Measurements from ENCODE around the gene PLCXD1. TPM values are rescaled to one million over a fixed set of nuclear protein-coding genes. Genes with fewer than 3 reads are reported as not detected.
"Not testable (repeated sequence)": the region's sequence is repeated elsewhere in the genome, so short reads cannot be mapped to it uniquely, and the experiment has no call there.

Gene PLCXD1
- total RNA-seq, 1 donor from 2014 or later: 25.9 TPM

- H2AFZ ChIP-seq (ENCODE audit: low read depth, low read length): no peak overlapping the region
- H3K4me3 Mint-ChIP-seq (ENCODE audit: unreplicated experiment): no peak overlapping the region
- H4K20me1 ChIP-seq (ENCODE audit: insufficient read depth, low read length): no peaks in the 10 kb centered on the region
- no peak overlapping the region for H3K9ac ChIP-seq (ENCODE audit: low read length)
- H3K27ac Mint-ChIP-seq (ENCODE audit: unreplicated experiment): no peak overlapping the region
- no peak overlapping the region for H3K4me3 ChIP-seq (ENCODE audit: insufficient read depth, low read depth, low read length)
- no peaks in the 10 kb centered on the region for H3K4me1 ChIP-seq (ENCODE audit: insufficient read depth, low read length)
- FAIRE-seq: no peak
- no peaks in the 10 kb centered on the region for H3K79me2 ChIP-seq (ENCODE audit: insufficient read depth, low read length)
- no peaks in the 10 kb centered on the region for H3K36me3 ChIP-seq (ENCODE audit: insufficient read depth, low read length)
- H3K9me3 ChIP-seq (ENCODE audit: insufficient read depth, low read depth, low read length): peaks cover 4% of the 10 kb centered on the region
- H3K27me3 ChIP-seq (ENCODE audit: insufficient read depth, low read length): no peaks in the 10 kb centered on the region
- H3K9me3 Mint-ChIP-seq (ENCODE audit: unreplicated experiment): peaks cover 14% of the 10 kb centered on the region
- TF ChIP-seq CTCF (IDR thresholded peaks at IDR 0.05; ENCODE audit: insufficient read depth, low read depth, low read length) (no peak), EZH2 (IDR thresholded peaks at IDR 0.05; ENCODE audit: insufficient read depth, low read length) (no peak)
- no peak overlapping the region for H3K4me2 ChIP-seq (ENCODE audit: low read length)
- H3K4me1 Mint-ChIP-seq (ENCODE audit: low read depth, unreplicated experiment): no peaks in the 10 kb centered on the region
- no peak for DNase-seq (ENCODE audit: low read depth)
- H3K36me3 Mint-ChIP-seq (ENCODE audit: low read depth, unreplicated experiment): no peaks in the 10 kb centered on the region
- peaks cover 3% of the 10 kb centered on the region for H3K27me3 Mint-ChIP-seq (ENCODE audit: low read depth, unreplicated experiment)
- no peak overlapping the region for H3K27ac ChIP-seq (ENCODE audit: low read depth, low read length)
Measured at GRCh38 chrX:255923-256331, 25.3 kb upstream of the PLCXD1 start.

GRCh38 chrX:257054-257453 lies 24.1 kb upstream of the PLCXD1 start:
- H3K27ac Mint-ChIP-seq (ENCODE audit: unreplicated experiment); FAIRE-seq; H3K27me3 Mint-ChIP-seq (ENCODE audit: low read depth, unreplicated experiment); H3K4me1 Mint-ChIP-seq (ENCODE audit: low read depth, unreplicated experiment); H3K4me3 Mint-ChIP-seq (ENCODE audit: unreplicated experiment); H3K27ac ChIP-seq (ENCODE audit: low read depth, low read length); H4K20me1 ChIP-seq (ENCODE audit: insufficient read depth, low read length); H3K4me1 ChIP-seq (ENCODE audit: insufficient read depth, low read length); H3K4me3 ChIP-seq (ENCODE audit: insufficient read depth, low read depth, low read length); DNase-seq (ENCODE audit: low read depth); H3K36me3 Mint-ChIP-seq (ENCODE audit: low read depth, unreplicated experiment); H2AFZ ChIP-seq (ENCODE audit: low read depth, low read length); H3K4me2 ChIP-seq (ENCODE audit: low read length); H3K36me3 ChIP-seq (ENCODE audit: insufficient read depth, low read length); H3K27me3 ChIP-seq (ENCODE audit: insufficient read depth, low read length); H3K79me2 ChIP-seq (ENCODE audit: insufficient read depth, low read length); H3K9me3 ChIP-seq (ENCODE audit: insufficient read depth, low read depth, low read length); H3K9ac ChIP-seq (ENCODE audit: low read length): not testable (repeated sequence)
- H3K9me3 Mint-ChIP-seq (ENCODE audit: unreplicated experiment): peaks cover 10% of the 10 kb centered on the region

GRCh38 chrX:257681-258289 lies 23.4 kb upstream of the PLCXD1 start:
- Histone ChIP-seq H3K4me2 (ENCODE audit: low read length) (no peak overlapping the region), H3K27me3 (ENCODE audit: insufficient read depth, low read length) (no peaks in the 10 kb centered on the region), H3K79me2 (ENCODE audit: insufficient read depth, low read length) (no peaks in the 10 kb centered on the region), H3K4me3 (ENCODE audit: insufficient read depth, low read depth, low read length) (no peak overlapping the region), H3K9me3 (ENCODE audit: insufficient read depth, low read depth, low read length) (peaks cover 2% of the 10 kb centered on the region), H4K20me1 (ENCODE audit: insufficient read depth, low read length) (no peaks in the 10 kb centered on the region), H3K4me1 (ENCODE audit: insufficient read depth, low read length) (peaks cover 3% of the 10 kb centered on the region), H3K9ac (ENCODE audit: low read length) (no peak overlapping the region), H3K36me3 (ENCODE audit: insufficient read depth, low read length) (no peaks in the 10 kb centered on the region), H3K27ac (ENCODE audit: low read depth, low read length) (no peak overlapping the region), H2AFZ (ENCODE audit: low read depth, low read length) (no peak overlapping the region)
- TF ChIP-seq CTCF (IDR thresholded peaks at IDR 0.05; ENCODE audit: insufficient read depth, low read depth, low read length) (no peak), EZH2 (IDR thresholded peaks at IDR 0.05; ENCODE audit: insufficient read depth, low read length) (no peak)
- H3K27ac Mint-ChIP-seq (ENCODE audit: unreplicated experiment): no peak overlapping the region
- DNase-seq (ENCODE audit: low read depth): no peak
- no peak for FAIRE-seq
- peaks cover 4% of the 10 kb centered on the region for H3K9me3 Mint-ChIP-seq (ENCODE audit: unreplicated experiment)
- peaks cover 3% of the 10 kb centered on the region for H3K27me3 Mint-ChIP-seq (ENCODE audit: low read depth, unreplicated experiment)
- no peak overlapping the region for H3K4me3 Mint-ChIP-seq (ENCODE audit: unreplicated experiment)
- H3K36me3 Mint-ChIP-seq (ENCODE audit: low read depth, unreplicated experiment): no peaks in the 10 kb centered on the region
- peaks cover 3% of the 10 kb centered on the region for H3K4me1 Mint-ChIP-seq (ENCODE audit: low read depth, unreplicated experiment)
